ENCODE measurements around the gene ESYT3.
"Not testable (repeated sequence)": the region's sequence is repeated elsewhere in the genome, so short reads cannot be mapped to it uniquely, and the experiment has no call there.

Gene ESYT3

GRCh38 chr3:138491971-138492370 lies 57.6 kb downstream of the ESYT3 start:
- Histone ChIP-seq H3K27me3 (ENCODE audit: insufficient read depth, low read depth, severe bottlenecking) (no peaks in the 10 kb centered on the region), H3K36me3 (no peaks in the 10 kb centered on the region; the same call in 1 of the 2 replicates), H3K9me3 (ENCODE audit: severe bottlenecking) (peaks cover 6% of the 10 kb centered on the region), H3K27ac (no peak overlapping the region), H3K4me3 (ENCODE audit: low read depth, low read length) (no peak overlapping the region)
- no peak for DNase-seq
- TF ChIP-seq CTCF (IDR thresholded peaks at IDR 0.05; ENCODE audit: low read depth, low read length) = no peak

- no peaks in the 10 kb centered on the region for H3K27me3 ChIP-seq (ENCODE audit: insufficient read depth, low read depth, severe bottlenecking)
- TF ChIP-seq CTCF (IDR thresholded peaks at IDR 0.05; ENCODE audit: low read depth, low read length) = no peak
- no peak overlapping the region for H3K4me3 ChIP-seq (ENCODE audit: low read depth, low read length)
- no peak overlapping the region for H3K27ac ChIP-seq
- H3K9me3 ChIP-seq (ENCODE audit: severe bottlenecking) = no peaks in the 10 kb centered on the region
- no peak for DNase-seq
- H3K36me3 ChIP-seq = no peaks in the 10 kb centered on the region; the same call in 1 of the 2 replicates
Measured at GRCh38 chr3:138492980-138493675, 58.7 kb downstream of the ESYT3 start.

- TF ChIP-seq CTCF (IDR thresholded peaks at IDR 0.05; ENCODE audit: low read depth, low read length) = no peak
- no peak for DNase-seq
Measured at GRCh38 chr3:138493804-138494606, 59.6 kb downstream of the ESYT3 start.

GRCh38 chr3:138494607-138494929 lies 60.2 kb downstream of the ESYT3 start:
- H3K36me3 ChIP-seq = no peaks in the 10 kb centered on the region; the same call in 1 of the 2 replicates
- no peak for TF ChIP-seq CTCF (IDR thresholded peaks at IDR 0.05; ENCODE audit: low read depth, low read length)
- DNase-seq = no peak
- no peaks in the 10 kb centered on the region for H3K9me3 ChIP-seq (ENCODE audit: severe bottlenecking)
- H3K4me3 ChIP-seq (ENCODE audit: low read depth, low read length) = no peak overlapping the region
- H3K27ac ChIP-seq = no peak overlapping the region
- H3K27me3 ChIP-seq (ENCODE audit: insufficient read depth, low read depth, severe bottlenecking) = no peaks in the 10 kb centered on the region

More at GRCh38 chr3:138493804-138494606, 59.6 kb downstream of the ESYT3 start:
- no peaks in the 10 kb centered on the region for H3K27me3 ChIP-seq (ENCODE audit: insufficient read depth, low read depth, severe bottlenecking)
- H3K4me3 ChIP-seq (ENCODE audit: low read depth, low read length) = no peak overlapping the region
- H3K27ac ChIP-seq = no peak overlapping the region
- no peaks in the 10 kb centered on the region for H3K9me3 ChIP-seq (ENCODE audit: severe bottlenecking)
- no peaks in the 10 kb centered on the region; the same call in 1 of the 2 replicates for H3K36me3 ChIP-seq

- H3K36me3 ChIP-seq; H3K4me3 ChIP-seq (ENCODE audit: low read depth, low read length); DNase-seq; H3K27me3 ChIP-seq (ENCODE audit: insufficient read depth, low read depth, severe bottlenecking); H3K27ac ChIP-seq; H3K9me3 ChIP-seq (ENCODE audit: severe bottlenecking): not testable (repeated sequence)
Measured at GRCh38 chr3:138495638-138496037, 61.2 kb downstream of the ESYT3 start.

- Histone ChIP-seq H3K9me3 (ENCODE audit: severe bottlenecking) (no peaks in the 10 kb centered on the region), H3K36me3 (no peaks in the 10 kb centered on the region; the same call in 1 of the 2 replicates), H3K27ac (no peak overlapping the region), H3K27me3 (ENCODE audit: insufficient read depth, low read depth, severe bottlenecking) (no peaks in the 10 kb centered on the region), H3K4me3 (ENCODE audit: low read depth, low read length) (no peak overlapping the region)
- TF ChIP-seq CTCF (IDR thresholded peaks at IDR 0.05; ENCODE audit: low read depth, low read length) = no peak
- DNase-seq = no peak
Measured at GRCh38 chr3:138496436-138496835, 62.0 kb downstream of the ESYT3 start.
